ENCODE measurements around the gene ATG4C. TPM values are rescaled to one million over a fixed set of nuclear protein-coding genes. Genes with fewer than 3 reads are reported as not detected.
"Not testable (repeated sequence)": the region's sequence is repeated elsewhere in the genome, so short reads cannot be mapped to it uniquely, and the experiment has no call there.

Gene ATG4C
- total RNA-seq, 1 donor = 9.5 TPM

- no peak for DNase-seq (ENCODE audit: low read depth)
- no peak for TF ChIP-seq CTCF (IDR thresholded peaks at IDR 0.05; ENCODE audit: insufficient read depth, low read depth, low read length)
- H3K4me3 ChIP-seq (ENCODE audit: low read depth, low read length) = no peak overlapping the region
Measured at GRCh38 chr1:62753031-62753965, 30.6 kb upstream of the ATG4C start.

- not testable (repeated sequence) for DNase-seq (ENCODE audit: low read depth); H3K4me3 ChIP-seq (ENCODE audit: low read depth, low read length)
Measured at GRCh38 chr1:62754938-62755337, 29.0 kb upstream of the ATG4C start.

- DNase-seq (ENCODE audit: low read depth); H3K4me3 ChIP-seq (ENCODE audit: low read depth, low read length): not testable (repeated sequence)
Measured at GRCh38 chr1:62756255-62756884, 27.6 kb upstream of the ATG4C start.

GRCh38 chr1:62759232-62759875 is 24.6 kb upstream of the ATG4C start:
- DNase-seq (ENCODE audit: low read depth); H3K4me3 ChIP-seq (ENCODE audit: low read depth, low read length): not testable (repeated sequence)

GRCh38 chr1:62760021-62760782 is 23.7 kb upstream of the ATG4C start:
- not testable (repeated sequence) for H3K4me3 ChIP-seq (ENCODE audit: low read depth, low read length)

GRCh38 chr1:62761223-62761870 is 22.6 kb upstream of the ATG4C start:
- not testable (repeated sequence) for H3K4me3 ChIP-seq (ENCODE audit: low read depth, low read length); DNase-seq (ENCODE audit: low read depth)

More at GRCh38 chr1:62760021-62760782, 23.7 kb upstream of the ATG4C start:
- DNase-seq (ENCODE audit: low read depth) = not testable (repeated sequence)

GRCh38 chr1:62762027-62762426 is 21.9 kb upstream of the ATG4C start:
- DNase-seq (ENCODE audit: low read depth) = not testable (repeated sequence)

GRCh38 chr1:62765981-62766380 is 18.0 kb upstream of the ATG4C start:
- TF ChIP-seq CTCF (IDR thresholded peaks at IDR 0.05; ENCODE audit: insufficient read depth, low read depth, low read length) = no peak
- no peak overlapping the region for H3K4me3 ChIP-seq (ENCODE audit: low read depth, low read length)
- DNase-seq (ENCODE audit: low read depth) = no peak

More at GRCh38 chr1:62762027-62762426, 21.9 kb upstream of the ATG4C start:
- not testable (repeated sequence) for H3K4me3 ChIP-seq (ENCODE audit: low read depth, low read length)

- DNase-seq (ENCODE audit: low read depth); H3K4me3 ChIP-seq (ENCODE audit: low read depth, low read length): not testable (repeated sequence)
Measured at GRCh38 chr1:62768551-62768950, 15.4 kb upstream of the ATG4C start.

GRCh38 chr1:62772607-62773295 is 11.2 kb upstream of the ATG4C start:
- no peak for DNase-seq (ENCODE audit: low read depth)
- H3K4me3 ChIP-seq (ENCODE audit: low read depth, low read length) = no peak overlapping the region
- no peak for TF ChIP-seq CTCF (IDR thresholded peaks at IDR 0.05; ENCODE audit: insufficient read depth, low read depth, low read length)

Data from fibroblast of villous mesenchyme (primary cell).